GM19193 (cell line): Measurements from ENCODE around the gene NAXE.

Source experiments
- POLR2A ChIP-seq: IDR thresholded peaks from 4 replicates; pipeline ENCODE4 v1.6.1; 2011; ENCODE audit not compliant: insufficient read depth, insufficient read length; ENCODE audit errors: extremely low read depth

The NAXE gene

GRCh38 chr1:156600733-156601121 lies 9.2 kb downstream of the NAXE start:
- no peak for TF ChIP-seq POLR2A

GRCh38 chr1:156601122-156601830 lies 9.7 kb downstream of the NAXE start, which contains the start of gene GPATCH4:
Gene GPATCH4, minus strand, starts transcription at chr1:156601479.
- peak; percentile 86 for TF ChIP-seq POLR2A

- TF ChIP-seq POLR2A = no peak
Measured at GRCh38 chr1:156601892-156602291, 10.3 kb downstream of the NAXE start.

GRCh38 chr1:156602557-156602993 lies 11.0 kb downstream of the NAXE start:
- TF ChIP-seq POLR2A = no peak

GRCh38 chr1:156608036-156608674 lies 16.6 kb downstream of the NAXE start:
- TF ChIP-seq POLR2A = no peak

GRCh38 chr1:156608981-156609380 lies 17.4 kb downstream of the NAXE start:
- TF ChIP-seq POLR2A = no peak

GRCh38 chr1:156612666-156613065 lies 21.1 kb downstream of the NAXE start:
- TF ChIP-seq POLR2A = no peak

GRCh38 chr1:156615946-156616345 lies 24.4 kb downstream of the NAXE start:
- no peak for TF ChIP-seq POLR2A

- TF ChIP-seq POLR2A = no peak
Measured at GRCh38 chr1:156616463-156616862, 24.9 kb downstream of the NAXE start.

- no peak for TF ChIP-seq POLR2A
Measured at GRCh38 chr1:156618853-156619581, 27.4 kb downstream of the NAXE start, which contains the start of gene HAPLN2. Gene HAPLN2, plus strand, starts transcription at chr1:156619415. Its CDS starts 4,076 bp downstream, at chr1:156623491.

- TF ChIP-seq POLR2A = no peak
Measured at GRCh38 chr1:156619582-156619955, 28.0 kb downstream of the NAXE start.

GRCh38 chr1:156622581-156623297 lies 31.2 kb downstream of the NAXE start:
- TF ChIP-seq POLR2A = no peak

GRCh38 chr1:156623946-156624813 lies 32.6 kb downstream of the NAXE start:
- TF ChIP-seq POLR2A = no peak
